Testis (tissue), 2 donors: ENCODE measurements around the gene PSMA5.

Experiments
- CTCF ChIP-seq, 3 experiments: fragments of 450-650 bp in 2 of 3; fragments of 200-600 bp in 1 of 3; sonication (generic) in 1 of 3; IDR thresholded peaks; one replicate each; pipeline ENCODE4 v1.5.1; 2016 to 2019; ENCODE audit warnings: antibody characterized with exemption in 3 of 3, mild to moderate bottlenecking in 2 of 3, moderate library complexity in 1 of 3
- POLR2A ChIP-seq: fragments of 450-650 bp; IDR thresholded peaks from one replicate; pipeline ENCODE4 v1.6.1; 2017; ENCODE audit warnings: antibody characterized with exemption, mild to moderate bottlenecking, moderate library complexity

GRCh38 chr1:109377698-109378097 is 48.5 kb downstream of the PSMA5 start:
- TF ChIP-seq POLR2A (no peak), CTCF (IDR thresholded peaks at IDR 0.05) (no peak)
